Right forelimb (tissue), 1 donor: ENCODE results near the gene LTBP1.

ENCODE experiments used
- DNase-seq: peaks from one replicate; pipeline ENCODE4 v3.0.0-alpha.2; 2018

Gene LTBP1

DNA sequence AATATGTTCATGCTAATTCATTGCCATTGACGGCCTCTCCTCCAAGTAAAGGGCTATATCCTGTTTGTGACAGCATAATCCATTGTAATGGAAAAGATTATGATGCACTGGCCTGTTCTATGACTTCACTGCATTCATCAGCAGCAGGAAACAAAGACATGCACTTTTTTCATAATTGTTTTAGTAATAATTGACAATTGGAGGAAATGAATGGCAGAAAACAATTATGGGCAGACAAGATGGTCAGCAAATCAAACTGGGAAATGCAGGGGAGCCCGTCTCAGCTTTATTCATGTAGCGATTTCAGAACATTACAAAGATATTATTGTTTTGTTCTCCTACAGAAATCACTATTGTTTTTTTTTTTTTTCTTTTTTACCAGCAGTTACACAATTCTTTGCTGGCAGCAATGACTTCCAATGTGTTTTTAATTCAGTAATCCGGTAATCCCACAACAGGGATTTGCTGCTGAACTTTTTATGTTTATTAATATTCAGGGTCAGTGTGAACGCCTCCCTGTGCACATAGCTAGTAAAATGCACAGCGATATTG, 495.9 kb downstream of the LTBP1 start:
- DNase-seq, result no peak

DNA sequence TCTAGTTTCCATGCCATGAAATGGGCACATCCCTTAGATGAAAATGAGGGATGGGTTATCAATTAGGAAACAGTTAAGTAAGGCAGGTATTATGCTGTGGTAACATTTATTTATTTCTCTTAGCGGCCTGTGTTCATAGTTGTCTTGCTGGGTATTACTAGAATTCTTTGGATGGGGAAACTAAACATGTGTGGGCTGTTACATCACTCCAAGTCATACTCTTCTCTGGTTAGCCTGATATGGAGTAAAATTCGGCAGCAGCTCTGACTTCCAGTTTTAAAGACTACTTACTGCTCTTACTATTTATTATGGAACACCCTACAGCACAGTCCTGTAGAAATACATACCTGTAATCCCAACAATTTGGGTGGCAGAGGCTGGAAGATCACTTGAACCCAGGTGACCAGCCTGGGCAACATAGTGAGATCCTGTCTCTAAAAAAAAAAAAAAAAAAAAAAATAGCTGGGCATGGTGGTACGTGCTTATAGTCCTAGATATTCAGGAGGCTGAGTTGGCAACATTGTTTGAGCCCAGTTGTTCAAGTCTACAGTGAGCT, 496.6 kb downstream of the LTBP1 start:
- DNase-seq, result no peak

GRCh38 chr2:33444967-33445366, 498.2 kb downstream of the LTBP1 start:
- DNase-seq, result no peak

GRCh38 chr2:33448220-33448899, 501.6 kb downstream of the LTBP1 start:
- no peak for DNase-seq
